GM19397 (cell line): ENCODE results near the gene SERTAD1.
A peak's percentile ranks its signal among the peaks of the same experiment; 100 is the strongest.

ENCODE experiments used
- ATAC-seq: cut with Tn5 transposase; IDR thresholded peaks from one replicate; pipeline ENCODE4 v1.9.1; 2021; ENCODE audit warnings: mild to moderate bottlenecking, moderate library complexity; ENCODE audit not compliant: unreplicated experiment

The SERTAD1 gene

DNA sequence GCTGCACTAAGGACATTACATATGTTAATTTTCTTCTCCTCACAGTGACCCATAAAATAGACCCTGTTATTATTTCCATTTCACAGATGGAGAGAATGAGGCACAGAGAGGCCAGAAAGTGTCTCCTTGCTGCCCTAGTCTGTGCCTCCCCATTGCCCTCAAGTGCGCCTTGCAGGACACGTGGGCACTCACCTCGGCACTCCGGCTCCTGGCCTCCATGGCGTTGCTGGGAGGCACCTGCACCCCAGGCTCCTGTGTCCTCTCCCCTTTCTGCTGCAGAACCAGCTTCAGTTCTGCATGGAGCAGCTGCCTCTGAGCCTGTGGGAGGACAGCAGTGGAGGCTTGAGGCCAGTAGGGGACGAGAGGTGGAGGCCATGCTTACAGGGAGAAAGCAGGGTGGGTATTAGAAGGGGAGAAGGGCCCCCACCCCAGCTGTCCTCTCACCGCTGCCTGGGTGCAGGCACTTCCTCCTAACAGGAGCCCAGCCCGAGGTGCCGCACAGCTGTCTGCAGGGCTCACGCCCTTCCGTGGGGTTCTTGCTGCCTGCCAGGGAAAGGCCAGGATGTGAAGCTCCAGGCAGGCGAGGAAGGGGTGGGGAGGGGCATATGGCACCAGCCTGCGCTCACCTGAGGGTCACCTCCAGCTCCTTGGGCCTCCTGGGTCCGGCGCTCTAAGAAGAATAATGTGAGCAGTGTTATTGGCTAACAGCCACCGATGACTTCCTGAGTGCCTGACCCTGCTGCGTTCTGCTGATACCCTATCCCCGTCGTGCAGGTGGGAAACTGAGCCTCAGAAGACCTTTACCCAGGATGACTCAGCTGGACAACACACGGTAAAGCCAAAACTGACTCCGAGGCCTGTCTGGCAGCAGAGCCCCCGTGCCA is 17.8 kb downstream of the SERTAD1 start:
- no peak for ATAC-seq

DNA sequence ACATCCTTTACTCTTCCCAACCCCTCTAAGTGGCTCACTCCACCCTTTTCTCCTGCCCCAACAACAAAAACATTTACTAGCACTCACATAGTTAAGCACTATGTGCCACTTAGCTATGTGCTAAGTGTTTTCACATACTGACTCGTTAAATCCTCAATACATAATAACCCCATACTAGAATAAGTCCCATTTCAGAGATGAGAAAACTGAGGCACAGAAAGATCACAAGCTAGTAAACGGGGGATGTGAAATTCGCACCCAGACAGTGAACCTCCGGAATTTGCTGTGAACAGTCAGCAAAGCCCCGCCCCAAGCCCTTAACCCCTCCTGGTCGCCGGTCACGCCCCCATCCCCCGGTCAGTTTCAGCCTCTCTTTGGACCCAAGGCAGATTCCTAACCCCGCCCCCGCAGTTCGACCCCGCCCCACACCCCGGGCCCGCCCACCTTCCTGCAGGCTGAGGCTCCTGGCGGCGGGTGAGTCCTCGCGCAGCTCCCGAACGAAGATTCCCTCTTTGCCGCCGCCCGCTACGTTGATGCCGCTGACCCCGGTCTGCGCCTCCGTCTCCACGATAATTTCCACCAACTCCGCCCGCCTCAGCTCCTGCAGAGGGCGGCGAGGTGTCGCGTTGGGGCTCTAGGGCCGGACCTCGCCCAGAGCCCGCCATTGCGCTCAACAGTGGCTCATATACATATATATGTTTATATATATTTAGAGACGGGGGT is 22.4 kb downstream of the SERTAD1 start:
- peak; percentile 67 for ATAC-seq

DNA sequence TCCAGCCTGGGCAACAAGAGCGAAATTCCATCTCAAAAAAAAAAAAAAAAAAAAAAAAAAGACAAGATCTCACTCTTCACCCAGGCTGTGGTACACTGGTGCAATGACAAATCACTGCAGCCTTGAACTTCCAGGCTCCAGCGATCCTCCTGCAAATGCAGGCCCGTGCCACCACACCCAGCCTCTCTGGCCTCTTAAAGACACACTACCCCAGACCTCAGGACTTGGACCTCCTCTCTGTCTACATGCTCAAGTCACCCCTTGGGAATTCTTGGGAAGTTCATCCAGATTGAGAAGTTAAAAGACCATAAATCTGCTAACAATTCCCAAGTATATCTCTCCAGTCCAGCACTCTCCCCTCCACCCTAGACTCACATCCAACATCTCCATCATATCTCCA is 25.2 kb downstream of the SERTAD1 start:
- no peak for ATAC-seq

- no peak for ATAC-seq
Measured at GRCh38 chr19:40398417-40399131, 27.2 kb downstream of the SERTAD1 start.

GRCh38 chr19:40397568-40397906 is 28.3 kb downstream of the SERTAD1 start:
- ATAC-seq, result no peak

DNA sequence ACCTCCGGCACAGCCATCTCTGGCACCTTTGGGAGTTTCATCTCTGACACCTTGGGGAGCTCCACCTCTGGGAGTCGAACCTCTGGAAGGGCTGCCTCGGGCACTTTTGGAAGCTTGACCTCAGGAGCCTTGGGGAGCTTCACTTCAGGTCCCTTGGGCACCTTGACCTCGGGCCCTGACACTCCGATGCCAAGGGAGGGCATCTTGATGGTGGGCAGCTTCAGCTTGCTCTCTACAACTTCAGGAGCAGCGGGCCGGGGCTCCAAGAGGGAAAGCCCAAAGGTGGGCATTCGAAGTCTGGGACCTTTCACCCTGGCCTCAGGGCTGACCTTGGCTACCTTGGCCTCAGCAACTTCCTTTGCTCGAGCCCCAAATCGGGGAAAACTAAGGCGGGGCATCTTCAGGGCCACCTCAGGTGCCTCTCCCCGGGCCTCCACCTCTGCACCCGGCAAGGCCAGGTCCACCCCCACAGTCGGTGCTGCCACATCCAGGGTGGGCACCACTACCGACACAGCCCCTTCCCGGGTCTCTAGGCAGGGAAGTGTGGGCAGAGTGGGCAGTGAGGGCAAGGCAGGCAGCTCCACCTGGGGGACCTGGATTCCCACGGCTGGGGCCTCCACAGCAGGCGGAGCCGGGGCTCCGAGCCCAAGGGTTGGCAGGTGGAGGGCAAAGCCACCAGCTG is 28.8 kb downstream of the SERTAD1 start:
- ATAC-seq, result no peak

DNA sequence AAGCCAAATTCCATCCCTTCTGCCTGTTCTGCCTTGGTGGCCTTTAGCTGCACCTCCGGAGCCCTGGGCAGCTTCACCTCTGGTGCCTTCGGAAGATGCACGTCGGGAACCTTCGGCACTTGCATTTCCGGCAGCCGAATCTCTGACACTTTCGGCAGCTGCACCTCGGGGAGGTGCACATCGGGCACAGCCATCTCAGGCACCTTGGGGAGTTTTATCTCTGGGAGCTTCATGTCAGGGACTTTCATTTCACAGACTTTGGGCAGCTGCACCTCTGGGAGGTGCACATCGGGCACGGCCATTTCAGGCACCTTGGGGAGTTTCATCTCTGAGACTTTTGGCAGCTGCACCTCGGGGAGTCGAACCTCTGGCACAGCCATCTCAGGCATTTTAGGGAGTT is 29.8 kb downstream of the SERTAD1 start:
- ATAC-seq, result no peak

- no peak for ATAC-seq
Measured at GRCh38 chr19:40394816-40395210, 31.0 kb downstream of the SERTAD1 start.

DNA sequence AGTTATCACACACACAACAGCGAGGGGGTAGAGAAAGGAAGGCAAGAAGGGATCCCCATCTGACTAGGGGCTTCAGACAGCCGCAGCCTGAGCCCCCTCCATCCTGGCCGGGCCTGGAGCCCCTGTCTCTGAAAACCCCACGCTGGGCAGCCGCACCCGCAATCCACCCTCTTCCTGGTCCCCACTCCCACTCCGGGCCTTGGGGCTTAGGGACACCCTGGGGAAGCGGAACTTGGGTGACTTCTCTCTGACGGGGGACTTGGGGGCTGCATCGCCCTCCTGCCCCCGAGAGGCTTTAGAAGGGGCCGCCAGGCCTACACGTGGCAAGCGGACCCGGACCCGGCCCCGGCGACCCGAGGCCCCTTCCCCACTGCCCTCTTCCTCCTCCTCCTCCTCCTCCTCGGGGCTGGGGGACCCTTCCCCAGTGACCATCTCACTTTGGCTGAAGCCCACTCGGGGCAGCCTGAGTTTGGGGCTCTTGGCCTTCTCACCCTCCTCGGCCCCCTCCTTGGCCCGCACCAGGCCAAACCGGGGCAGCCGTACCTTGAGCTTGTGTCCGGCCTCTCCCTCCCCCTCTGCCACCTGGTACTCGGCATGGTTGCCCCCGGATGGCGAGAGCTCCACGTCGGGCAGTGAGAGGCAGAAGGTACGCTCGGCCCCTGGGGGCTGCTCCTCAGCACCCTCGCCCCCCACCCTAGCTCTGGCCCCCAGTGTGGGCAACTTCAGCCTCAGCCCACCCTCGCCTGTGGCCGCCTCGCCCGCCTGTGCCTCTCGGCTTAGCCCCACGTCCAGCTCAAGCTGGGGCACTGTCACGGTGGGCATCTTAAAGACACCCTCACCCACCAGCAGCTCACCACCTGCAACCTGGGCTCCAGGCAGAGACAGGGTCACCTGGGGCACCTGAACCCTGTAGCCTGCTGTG is 31.6 kb downstream of the SERTAD1 start:
- ATAC-seq, result no peak

GRCh38 chr19:40392894-40393517 is 32.8 kb downstream of the SERTAD1 start:
- ATAC-seq, result no peak

DNA sequence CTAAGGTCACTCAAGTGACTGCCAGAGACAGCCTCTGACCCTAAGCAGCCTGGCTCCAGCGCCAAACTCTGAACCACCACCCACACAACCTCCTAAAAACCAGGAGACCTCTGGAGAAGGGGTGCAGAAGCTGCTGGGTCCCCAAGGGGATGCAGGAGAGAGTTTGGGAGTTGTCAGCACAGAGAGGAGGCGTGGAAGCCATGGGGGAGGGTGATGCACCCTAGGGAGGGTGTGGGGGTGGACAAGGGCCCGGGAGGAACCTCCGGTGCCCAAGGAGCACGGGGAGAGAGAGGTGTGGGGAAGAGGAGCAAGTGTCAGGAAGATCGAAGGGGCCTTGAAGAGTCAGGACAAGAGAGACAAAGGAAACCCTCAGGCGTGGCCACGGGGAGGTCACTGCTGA is 33.7 kb downstream of the SERTAD1 start:
- no peak for ATAC-seq

DNA sequence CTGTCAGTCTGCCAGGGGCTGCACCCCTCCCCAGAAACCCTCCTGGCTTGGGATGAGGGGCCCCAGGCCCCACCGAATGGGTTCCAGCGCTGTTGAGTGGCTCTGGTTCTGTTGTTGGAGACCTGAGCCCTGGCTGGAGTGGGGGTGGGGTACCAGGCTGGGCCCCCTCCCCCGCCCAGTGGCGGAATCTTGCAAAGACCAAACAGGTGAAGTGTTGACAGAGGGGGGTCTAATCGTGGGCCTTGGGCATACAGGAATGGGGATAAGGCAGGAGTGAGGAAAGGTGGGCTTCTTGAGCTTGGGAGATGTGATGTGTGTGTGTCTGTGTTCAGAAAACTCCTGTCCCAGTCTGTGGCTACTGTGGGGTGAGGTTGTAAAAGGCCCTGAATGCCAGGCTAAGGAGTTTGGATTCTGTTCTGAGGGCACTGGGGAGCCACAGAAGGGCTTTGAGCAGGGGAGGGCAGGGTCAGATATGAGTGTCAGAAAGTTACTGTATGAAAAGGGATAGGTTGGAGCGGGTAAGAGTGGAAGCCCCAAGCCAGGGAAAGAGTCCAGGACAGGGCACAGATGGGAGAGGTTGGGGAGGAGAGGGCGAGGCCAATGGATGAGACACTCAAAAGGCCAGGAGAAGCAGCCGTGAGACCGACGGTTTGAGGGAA is 35.6 kb downstream of the SERTAD1 start, which contains the start of gene HIPK4:
Gene HIPK4, minus strand, starts transcription at position 98 of the 659 bp plus-strand sequence. CDS start 279 bp downstream, outside the sequence.
- no peak for ATAC-seq

- ATAC-seq, result no peak
Measured at GRCh38 chr19:40389404-40390083, 36.2 kb downstream of the SERTAD1 start.

DNA sequence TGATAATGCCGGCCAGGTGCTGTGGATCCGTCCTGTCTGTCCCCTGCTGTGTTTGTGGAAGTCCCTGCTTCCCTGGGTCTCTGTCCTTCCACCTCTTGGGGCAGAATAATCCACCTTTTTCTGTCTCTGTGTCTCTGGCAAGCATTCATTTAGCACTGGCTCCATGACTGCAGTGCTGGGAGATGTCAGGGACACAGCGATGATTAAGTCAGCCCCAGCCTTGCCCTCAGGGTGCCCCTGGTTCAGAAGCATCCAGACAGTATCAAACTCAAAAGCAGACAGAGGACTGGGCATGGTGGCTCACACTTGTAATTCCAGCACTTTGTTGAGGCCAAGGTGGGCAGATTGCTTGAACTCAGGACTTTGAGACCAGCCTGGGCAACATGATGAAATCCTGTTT is 37.3 kb downstream of the SERTAD1 start:
- ATAC-seq, result no peak

DNA sequence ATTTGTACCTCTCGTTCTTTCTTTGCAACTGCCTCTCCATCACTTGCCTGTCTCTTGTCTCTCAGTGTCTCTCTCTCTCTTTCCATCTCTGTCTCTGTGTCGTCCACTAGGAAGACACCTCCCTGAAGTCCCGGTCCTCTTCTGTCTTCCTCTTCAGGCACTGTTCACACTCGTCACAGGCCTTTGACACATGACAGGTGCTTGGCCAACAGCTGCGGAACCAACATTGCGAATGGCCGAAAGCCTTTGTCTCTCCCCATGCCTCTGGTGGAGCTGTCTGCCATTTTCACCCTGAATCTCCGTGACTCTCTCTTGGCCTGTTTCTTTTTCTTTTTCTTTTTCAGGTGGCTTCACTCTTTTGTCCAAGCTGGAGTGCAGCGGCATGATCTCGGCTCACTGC is 38.6 kb downstream of the SERTAD1 start:
- no peak for ATAC-seq

- no peak for ATAC-seq
Measured at GRCh38 chr19:40383668-40384248, 42.0 kb downstream of the SERTAD1 start.

DNA sequence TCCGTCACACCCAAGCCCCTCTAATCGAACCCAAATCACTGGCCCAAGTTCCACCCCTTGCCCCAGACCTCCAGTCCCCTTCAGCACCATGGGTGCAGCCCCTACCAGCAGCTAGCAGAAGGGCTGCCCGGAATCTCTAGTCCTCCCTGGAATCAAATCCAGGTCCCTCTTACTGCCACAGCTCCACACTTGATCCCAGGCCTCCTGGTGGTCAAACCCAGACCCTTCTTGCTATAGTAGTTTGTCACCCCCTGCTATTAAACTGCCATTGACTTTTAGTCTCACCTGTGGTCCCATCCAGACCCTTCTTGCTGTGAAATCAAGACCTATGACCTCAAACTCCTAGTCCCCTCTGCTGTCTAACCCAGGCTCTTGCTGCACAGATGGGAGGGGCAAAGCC is 44.5 kb downstream of the SERTAD1 start:
- ATAC-seq, result no peak
